HepG2 (cell line): ENCODE data around the gene CDK5RAP2. TPM values are rescaled to one million over a fixed set of nuclear protein-coding genes. Genes with fewer than 3 reads are reported as not detected.

ENCODE experiments used
- ARHGAP35 ChIP-seq: sonication (generic); formaldehyde crosslinking; IDR thresholded peaks from 2 replicates; pipeline ENCODE4 v1.9.0; 2022; ENCODE audit warnings: mild to moderate bottlenecking, inconsistent platforms, moderate library complexity, missing genetic modification reagents, borderline replicate concordance
- CBX2 ChIP-seq, 2 experiments: fragments of 200-600 bp in 1 of 2; sonication (generic); formaldehyde crosslinking in 1 of 2; IDR thresholded peaks; 2 replicates each; pipeline versions ENCODE4 v1.7.0 to v1.8.1; 2018 to 2022; ENCODE audit warnings: low read depth in 2 of 2, low read length in 1 of 2, mild to moderate bottlenecking in 1 of 2, missing genetic modification reagents in 1 of 2
- CCAR2 ChIP-seq: fragments of 200-400 bp; formaldehyde crosslinking; optimal IDR thresholded peaks from 2 replicates; pipeline ENCODE3; 2018; ENCODE audit warnings: low read depth, mild to moderate bottlenecking, low read length, moderate library complexity
- FIP1L1 ChIP-seq: fragments of 200-400 bp; formaldehyde crosslinking; IDR thresholded peaks from 2 replicates; pipeline ENCODE4 v1.6.1; 2018; ENCODE audit warnings: low read depth, mild to moderate bottlenecking, low read length, moderate library complexity, borderline replicate concordance; ENCODE audit not compliant: insufficient read depth
- GABPB1 ChIP-seq: IDR thresholded peaks from 2 replicates; pipeline ENCODE4 v1.6.1; 2016; ENCODE audit warnings: mild to moderate bottlenecking, missing genetic modification reagents, moderate library complexity, missing compliant biosample characterization
- HMGA1 ChIP-seq: sonication (generic); formaldehyde crosslinking; conservative IDR thresholded peaks from 2 replicates; pipeline ENCODE4 v1.4.0; 2020; ENCODE audit warnings: missing genetic modification reagents
- HNRNPUL1 ChIP-seq: fragments of 200-400 bp; formaldehyde crosslinking; IDR thresholded peaks from 2 replicates; pipeline ENCODE4 v1.6.1; 2017; ENCODE audit warnings: low read depth, mild to moderate bottlenecking, low read length, moderate library complexity
- HOXA7 ChIP-seq: sonication (generic); formaldehyde crosslinking; IDR thresholded peaks from 2 replicates; pipeline ENCODE4 v1.8.1; 2022; ENCODE audit warnings: mild to moderate bottlenecking, missing genetic modification reagents, moderate library complexity
- ISX ChIP-seq: sonication (generic); formaldehyde crosslinking; conservative IDR thresholded peaks from 2 replicates; pipeline ENCODE4 v1.5.0; 2020; ENCODE audit warnings: missing genetic modification reagents
- JUND ChIP-seq: sonication (generic); formaldehyde crosslinking; IDR thresholded peaks from 2 replicates; pipeline ENCODE4 v1.8.0; 2022; ENCODE audit warnings: mild to moderate bottlenecking, missing genetic modification reagents
- KAT2B ChIP-seq: fragments of 150-350 bp; IDR thresholded peaks from 2 replicates; pipeline ENCODE4 v1.6.1; 2014; ENCODE audit warnings: low read depth, low read length, borderline replicate concordance
- KLF9 ChIP-seq: IDR thresholded peaks from 2 replicates; pipeline ENCODE4 v1.6.1; 2016; ENCODE audit warnings: low read depth
- MAZ ChIP-seq, 2 experiments: sonication (generic) in 1 of 2; formaldehyde crosslinking in 1 of 2; IDR thresholded peaks; 2 replicates each; pipeline versions ENCODE4 v1.5.0 to v1.6.1; 2012 to 2020; ENCODE audit warnings: low read depth in 2 of 2, mild to moderate bottlenecking in 2 of 2, borderline replicate concordance in 1 of 2, improper control_type of control experiment in 1 of 2, low read length in 1 of 2, missing genetic modification reagents in 1 of 2, moderate library complexity in 1 of 2
- NPAS2 ChIP-seq: sonication (generic); formaldehyde crosslinking; IDR thresholded peaks from 2 replicates; pipeline ENCODE4 v1.8.0; 2022; ENCODE audit warnings: mild to moderate bottlenecking, missing genetic modification reagents, borderline replicate concordance
- RAD51 ChIP-seq: fragments of 450-650 bp; IDR thresholded peaks from 2 replicates; pipeline ENCODE4 v1.6.1; 2016; ENCODE audit warnings: borderline replicate concordance
- RELA ChIP-seq: sonication (generic); formaldehyde crosslinking; IDR thresholded peaks from 2 replicates; pipeline ENCODE4 v1.4.0; 2020; ENCODE audit warnings: missing genetic modification reagents
- SAP130 ChIP-seq: IDR thresholded peaks from 2 replicates; pipeline ENCODE4 v1.6.1; 2016; ENCODE audit warnings: low read depth
- SRSF4 ChIP-seq: fragments of 200-400 bp; formaldehyde crosslinking; IDR thresholded peaks from one replicate; pipeline ENCODE4 v1.6.1; 2018; ENCODE audit warnings: mild to moderate bottlenecking, low read depth, low read length, moderate library complexity; ENCODE audit not compliant: poor library complexity, severe bottlenecking
- TCF12 ChIP-seq, 2 experiments: fragments of 450-650 bp in 1 of 2; sonication (generic) in 1 of 2; formaldehyde crosslinking in 1 of 2; IDR thresholded peaks; 2 replicates each; pipeline versions ENCODE4 v1.6.1 to v1.8.0; 2017 to 2022; ENCODE audit warnings: antibody characterized with exemption in 1 of 2, mild to moderate bottlenecking in 1 of 2, missing genetic modification reagents in 1 of 2, moderate library complexity in 1 of 2
- ZFP41 ChIP-seq: sonication (generic); formaldehyde crosslinking; IDR thresholded peaks from 2 replicates; pipeline ENCODE4 v1.4.0; 2020; ENCODE audit warnings: mild to moderate bottlenecking, missing genetic modification reagents, borderline replicate concordance
- ZFYVE20 ChIP-seq: sonication (generic); formaldehyde crosslinking; IDR thresholded peaks from 2 replicates; pipeline ENCODE4 v1.8.0; 2023; ENCODE audit warnings: low read depth, mild to moderate bottlenecking, moderate library complexity, missing genetic modification reagents, borderline replicate concordance
- ZNF33B ChIP-seq: sonication (generic); formaldehyde crosslinking; IDR thresholded peaks from 2 replicates; pipeline ENCODE4 v1.5.1; 2020; ENCODE audit warnings: mild to moderate bottlenecking, missing genetic modification reagents
- ZNF496 ChIP-seq: sonication (generic); formaldehyde crosslinking; IDR thresholded peaks from 2 replicates; pipeline ENCODE4 v1.8.1; 2023; ENCODE audit warnings: mild to moderate bottlenecking, moderate library complexity, missing genetic modification reagents; ENCODE audit not compliant: insufficient replicate concordance
- ZNF563 ChIP-seq: sonication (generic); formaldehyde crosslinking; IDR thresholded peaks from 2 replicates; pipeline ENCODE4 v1.8.0; 2022; ENCODE audit warnings: mild to moderate bottlenecking, moderate library complexity, missing genetic modification reagents
- ZNF577 ChIP-seq: sonication (generic); formaldehyde crosslinking; IDR thresholded peaks from 2 replicates; pipeline ENCODE4 v1.4.0; 2020; ENCODE audit warnings: mild to moderate bottlenecking, low read depth, missing genetic modification reagents, borderline replicate concordance
- ZNF75D ChIP-seq: sonication (generic); formaldehyde crosslinking; IDR thresholded peaks from 2 replicates; pipeline ENCODE4 v1.8.1; 2023; ENCODE audit warnings: missing genetic modification reagents, mild to moderate bottlenecking, borderline replicate concordance
- ZNF800 ChIP-seq: sonication (generic); formaldehyde crosslinking; IDR thresholded peaks from 2 replicates; pipeline ENCODE4 v1.4.0; 2020; ENCODE audit warnings: missing genetic modification reagents
- ZSCAN29 ChIP-seq: sonication (generic); formaldehyde crosslinking; conservative IDR thresholded peaks from 2 replicates; pipeline ENCODE4 v1.4.0; 2020; ENCODE audit warnings: mild to moderate bottlenecking, missing genetic modification reagents
- polyA plus RNA-seq, 8 experiments: library from polyadenylated mRNA; depleted of rRNA in 3 of 8; stranded (reverse) in 7 of 8; unstranded in 1 of 8; fragments of >200 nt; fragmentation: Illumina TruSeq in 4 of 8; extraction: Trizol in 4 of 8; gene quantifications; 2 replicates each; pipeline versions ENCODE4 v1.2.1 to v1.2.3, GENCODE V29; 2011 to 2016; ENCODE audit warnings: low read depth in 4 of 8, missing spikeins in 1 of 8, mixed read lengths in 1 of 8; ENCODE audit not compliant: insufficient read depth in 1 of 8
- total RNA-seq, 5 experiments: library from RNA; depleted of rRNA; stranded (reverse); fragments of >200 nt; fragmentation: Illumina TruSeq; extraction: Trizol; gene quantifications; 2 replicates each; pipeline ENCODE4 v1.2.3, GENCODE V29; 2016; ENCODE audit warnings: low read depth in 1 of 5

CDK5RAP2 gene
- total and polyA plus RNA-seq, 2 of the 13 experiments (the other 11 are each of a cell fraction or from before 2014, with no cell fraction given) = 31.8 to 42.2 TPM

GRCh38 chr9:120580051-120580896 lies at the start of gene CDK5RAP2 (continued):
- TF ChIP-seq RAD51 (no peak), ZNF75D (CRISPR knock-in tag) (no peak), FIP1L1 (no peak), NPAS2 (no peak), CBX2 (IDR thresholded peaks at IDR 0.05; ENCODE audit: low read depth, low read length) (no peak), CBX2 (CRISPR knock-in tag; IDR thresholded peaks at IDR 0.05; ENCODE audit: low read depth) (no peak), ZNF800 (no peak), ZSCAN29 (no peak), SRSF4 (no peak), KAT2B (no peak), MAZ (IDR thresholded peaks at IDR 0.05; ENCODE audit: borderline replicate concordance, low read depth, low read length) (peak; percentile 42; the same call in 1 of the 2 replicates), MAZ (CRISPR knock-in tag; IDR thresholded peaks at IDR 0.05; ENCODE audit: low read depth) (no peak; the same call in 1 of the 2 replicates), KLF9 (CRISPR knock-in tag) (no peak), ZNF33B (CRISPR knock-in tag) (no peak), ZNF496 (CRISPR knock-in tag) (no peak), CCAR2 (no peak), JUND (no peak), ZFP41 (no peak), TCF12 (IDR thresholded peaks at IDR 0.05) (no peak), TCF12 (CRISPR knock-in tag; IDR thresholded peaks at IDR 0.05) (0 out of 2 replicates have a peak, but pooled peaks have one; percentile 30), HNRNPUL1 (no peak), GABPB1 (CRISPR knock-in tag) (peak; percentile 95), ZNF563 (no peak), SAP130 (CRISPR knock-in tag) (peak; percentile 83), ZFYVE20 (CRISPR knock-in tag) (no peak), RELA (0 out of 2 replicates have a peak, but pooled peaks have one; percentile 20), HOXA7 (CRISPR knock-in tag) (no peak), HMGA1 (no peak), ZNF577 (CRISPR knock-in tag) (no peak), ARHGAP35 (no peak), ISX (CRISPR knock-in tag) (no peak)
